SW 1271 (cell line): Measurements from ENCODE around the gene TRPC4AP.

Experiments
- DNase-seq, 2 experiments: peaks; one replicate each; lab custom pipeline; 2025; lab: John Stamatoyannopoulos, UW

Gene TRPC4AP

GRCh38 chr20:35059110-35059509 lies 33.5 kb downstream of the TRPC4AP start:
- DNase-seq = no peak

- DNase-seq = no peak
Observed at GRCh38 chr20:35055445-35056276, 36.9 kb downstream of the TRPC4AP start.

GRCh38 chr20:35054814-35055213 lies 37.8 kb downstream of the TRPC4AP start:
- DNase-seq = no peak

GRCh38 chr20:35052616-35053015 lies 40.0 kb downstream of the TRPC4AP start:
- DNase-seq = peak; percentile 78 to 94

- peak in 1 of 2 experiments; percentile 59 for DNase-seq
Observed at GRCh38 chr20:35049776-35050352, 42.7 kb downstream of the TRPC4AP start.

- DNase-seq = no peak
Observed at GRCh38 chr20:35048739-35049138, 43.9 kb downstream of the TRPC4AP start.

- DNase-seq = no peak
Observed at GRCh38 chr20:35042268-35042667, 50.3 kb downstream of the TRPC4AP start.

GRCh38 chr20:35040646-35041045 lies 52.0 kb downstream of the TRPC4AP start:
- DNase-seq = no peak

- DNase-seq = no peak
Observed at GRCh38 chr20:35039846-35040489, 52.6 kb downstream of the TRPC4AP start.

- no peak for DNase-seq
Observed at GRCh38 chr20:35039146-35039545, 53.5 kb downstream of the TRPC4AP start.

GRCh38 chr20:35034145-35034544 lies 58.5 kb downstream of the TRPC4AP start:
- no peak for DNase-seq

GRCh38 chr20:35030136-35030535 lies 62.5 kb downstream of the TRPC4AP start:
- no peak for DNase-seq

- no peak for DNase-seq
Observed at GRCh38 chr20:35027301-35027700, 65.3 kb downstream of the TRPC4AP start.

GRCh38 chr20:35025116-35025515 lies 67.5 kb downstream of the TRPC4AP start:
- DNase-seq = no peak

GRCh38 chr20:35023624-35024023 lies 69.0 kb downstream of the TRPC4AP start:
- DNase-seq = no peak

GRCh38 chr20:35021831-35022230 lies 70.8 kb downstream of the TRPC4AP start:
- no peak for DNase-seq

GRCh38 chr20:35021063-35021462 lies 71.5 kb downstream of the TRPC4AP start:
- no peak for DNase-seq

GRCh38 chr20:35020108-35020928 lies 72.3 kb downstream of the TRPC4AP start:
- DNase-seq = no peak

- DNase-seq = no peak
Observed at GRCh38 chr20:35018590-35019371, 73.8 kb downstream of the TRPC4AP start.

- DNase-seq = no peak
Observed at GRCh38 chr20:35017099-35017835, 75.3 kb downstream of the TRPC4AP start.

- DNase-seq = no peak
Observed at GRCh38 chr20:35015863-35016193, 76.8 kb downstream of the TRPC4AP start.
